Erythroblast (primary cell): Measurements from ENCODE around the gene DUSP16.

Experiments
- GATA1 ChIP-seq: IDR thresholded peaks from 2 replicates; pipeline ENCODE4 v1.6.1; 2011; ENCODE audit warnings: low read depth, mild to moderate bottlenecking, control low read depth, low read length, moderate library complexity
- POLR2A ChIP-seq: IDR thresholded peaks from 2 replicates; pipeline ENCODE4 v1.6.1; 2011; ENCODE audit warnings: mild to moderate bottlenecking, low read length

- TF ChIP-seq POLR2A (no peak), GATA1 (no peak)
Measured at GRCh38 chr12:12456637-12457036, 106.0 kb downstream of the DUSP16 start.
